K562 (cell line): ENCODE measurements around the gene GOLGA6D. TPM values are rescaled to one million over a fixed set of nuclear protein-coding genes. Genes with fewer than 3 reads are reported as not detected.

Source experiments
- ARID1B ChIP-seq: fragments of 450-650 bp; IDR thresholded peaks from 2 replicates; pipeline ENCODE4 v1.6.1; 2016; ENCODE audit warnings: antibody characterized with exemption, mild to moderate bottlenecking, inconsistent platforms
- ARID2 ChIP-seq: fragments of 450-650 bp; IDR thresholded peaks from 2 replicates; pipeline ENCODE4 v1.6.1; 2017; ENCODE audit warnings: antibody characterized with exemption, mild to moderate bottlenecking
- CBX1 ChIP-seq: sonication (generic); IDR thresholded peaks from 2 replicates; pipeline ENCODE4 v1.6.1; 2016; ENCODE audit warnings: antibody characterized with exemption, low read depth, mild to moderate bottlenecking
- CEBPZ ChIP-seq: fragments of 150-350 bp; IDR thresholded peaks from 2 replicates; pipeline ENCODE4 v1.6.1; 2014; ENCODE audit warnings: low read depth, mild to moderate bottlenecking, low read length, borderline replicate concordance
- E2F6 ChIP-seq, 2 experiments: IDR thresholded peaks; 2 replicates each; pipeline ENCODE4 v1.6.1; 2011; ENCODE audit warnings: borderline replicate concordance in 1 of 2, control low read depth in 1 of 2, low read depth in 1 of 2, low read length in 1 of 2, mild to moderate bottlenecking in 1 of 2, mixed read lengths in 1 of 2, moderate library complexity in 1 of 2; ENCODE audit not compliant: insufficient read depth in 1 of 2, insufficient read length in 1 of 2, poor library complexity in 1 of 2, severe bottlenecking in 1 of 2; ENCODE audit errors: extremely low read depth in 1 of 2
- E2F8 ChIP-seq: fragments of 450-650 bp; IDR thresholded peaks from 2 replicates; pipeline ENCODE4 v1.7.1; 2018; ENCODE audit warnings: mild to moderate bottlenecking, low read depth; ENCODE audit not compliant: partially characterized antibody
- ELF2 ChIP-seq: fragments of 250-450 bp; sonication (Bioruptor Pico); IDR thresholded peaks from 2 replicates; pipeline ENCODE4 v1.5.0; 2021; ENCODE audit warnings: mild to moderate bottlenecking
- ETV1 ChIP-seq: fragments of 450-650 bp; conservative IDR thresholded peaks from 2 replicates; pipeline ENCODE4 v1.6.1; 2016; ENCODE audit warnings: missing genetic modification characterization, control low read depth, low read depth, missing compliant biosample characterization
- GATAD2A ChIP-seq: fragments of 450-650 bp; IDR thresholded peaks from 2 replicates; pipeline ENCODE4 v1.6.1; 2017
- KLF13 ChIP-seq: fragments of 450-650 bp; IDR thresholded peaks from 2 replicates; pipeline ENCODE4 v1.6.1; 2016; ENCODE audit warnings: missing genetic modification characterization, low read depth, mild to moderate bottlenecking, missing compliant biosample characterization, moderate library complexity, borderline replicate concordance
- MBD2 ChIP-seq: sonication (generic); IDR thresholded peaks from 2 replicates; pipeline ENCODE4 v1.6.1; 2016; ENCODE audit warnings: low read depth, borderline replicate concordance
- POLR2H ChIP-seq: IDR thresholded peaks from 2 replicates; pipeline ENCODE4 v1.6.1; 2016; ENCODE audit warnings: missing genetic modification characterization, low read depth, mild to moderate bottlenecking, control low read depth, missing compliant biosample characterization, moderate library complexity
- SMARCE1 ChIP-seq: fragments of 450-650 bp; IDR thresholded peaks from 2 replicates; pipeline ENCODE4 v1.7.1; 2016; ENCODE audit warnings: mild to moderate bottlenecking
- TAF7 ChIP-seq: fragments of 450-650 bp; IDR thresholded peaks from 2 replicates; pipeline ENCODE4 v1.6.1; 2016; ENCODE audit warnings: missing genetic modification characterization, missing compliant biosample characterization
- TAF9B ChIP-seq: fragments of 450-650 bp; IDR thresholded peaks from 2 replicates; pipeline ENCODE4 v1.6.1; 2018; ENCODE audit warnings: mild to moderate bottlenecking; ENCODE audit not compliant: partially characterized antibody
- TFE3 ChIP-seq: fragments of 450-650 bp; formaldehyde crosslinking; IDR thresholded peaks from 2 replicates; pipeline ENCODE4 v1.4.0; 2020; ENCODE audit warnings: mild to moderate bottlenecking, mixed read lengths
- ZNF133 ChIP-seq: fragments of 250-450 bp; sonication (Bioruptor Pico); IDR thresholded peaks from 2 replicates; pipeline ENCODE4 v1.4.0; 2020; ENCODE audit warnings: mild to moderate bottlenecking
- ZNF175 ChIP-seq: fragments of 200-800 bp; sonication (Bioruptor generic); IDR thresholded peaks from 2 replicates; pipeline ENCODE4 v1.6.1; 2016; ENCODE audit warnings: low read depth, mild to moderate bottlenecking, missing genetic modification characterization, missing compliant biosample characterization
- ZNF644 ChIP-seq: fragments of 200-800 bp; sonication (Bioruptor generic); IDR thresholded peaks from 2 replicates; pipeline ENCODE4 v1.6.1; 2016; ENCODE audit warnings: low read depth, missing genetic modification characterization, missing compliant biosample characterization
- polyA plus RNA-seq, 8 experiments: library from polyadenylated mRNA; depleted of rRNA in 4 of 8; stranded (reverse) in 5 of 8; unstranded in 3 of 8; fragments of >200 nt; fragmentation: Nextera tagmentation in 2 of 8; fragmentation: Illumina TruSeq in 1 of 8; extraction: Ambion mirVana in 2 of 8; extraction: Trizol in 1 of 8; gene quantifications; 2 replicates each; pipeline versions ENCODE4 v1.2.1 to v1.2.3, GENCODE V29; 2011 to 2014; ENCODE audit warnings: inconsistent platforms in 1 of 8, missing spikeins in 1 of 8
- total RNA-seq, 7 experiments: library from RNA; depleted of rRNA in 6 of 7; stranded (reverse); fragments of >200 nt in 6 of 7; fragmentation: Illumina TruSeq in 2 of 7; extraction: Trizol in 2 of 7; gene quantifications; 2 replicates each; pipeline versions ENCODE4 v1.2.1 to v1.2.3, GENCODE V29; 2011 to 2021; ENCODE audit warnings: low replicate concordance in 1 of 7

GOLGA6D gene
- total and polyA plus RNA-seq, 9 of the 15 experiments (the other 6 are each of a cell fraction or from before 2014, with no cell fraction given), result not detected

GRCh38 chr15:75335705-75336355 lies 53.2 kb downstream of the GOLGA6D start, which contains the start of gene COMMD4 (continued):
- peak; percentile 100 for TF ChIP-seq TFE3 (CRISPR knock-in tag)
- TF ChIP-seq ELF2 (CRISPR knock-in tag), result peak; percentile 96
- TF ChIP-seq ETV1 (tag), result peak; percentile 85
- TF ChIP-seq KLF13, result no peak
- no peak for TF ChIP-seq GATAD2A
- peak; percentile 70 for TF ChIP-seq POLR2H
- peak; percentile 54; the same call in 1 of the 2 replicates for TF ChIP-seq SMARCE1
- TF ChIP-seq CEBPZ, result no peak
- no peak for TF ChIP-seq ARID2
- TF ChIP-seq ZNF175 (CRISPR knock-in tag), result peak; percentile 60; the same call in 1 of the 2 replicates
- TF ChIP-seq E2F6 (IDR thresholded peaks at IDR 0.05; ENCODE audit: borderline replicate concordance in 1 of 2, extremely low read depth in 1 of 2, insufficient read depth in 1 of 2, insufficient read length in 1 of 2, low read depth in 1 of 2, low read length in 1 of 2, poor library complexity in 1 of 2, severe bottlenecking in 1 of 2), result peak; percentile 82 to 97
- TF ChIP-seq E2F8, result peak; percentile 83
- peak; percentile 78; the same call in 1 of the 2 replicates for TF ChIP-seq MBD2
- TF ChIP-seq TAF7 (tag), result peak; percentile 46
- peak; percentile 86; the same call in 1 of the 2 replicates for TF ChIP-seq CBX1
- TF ChIP-seq TAF9B, result peak; percentile 77
- TF ChIP-seq ZNF133 (CRISPR knock-in tag), result no peak
- 0 out of 2 replicates have a peak, but pooled peaks have one; percentile 21 for TF ChIP-seq ARID1B
- 0 out of 2 replicates have a peak, but pooled peaks have one; percentile 70 for TF ChIP-seq ZNF644 (tag)
